ENCODE results near the gene STAT1.

The STAT1 gene

DNA sequence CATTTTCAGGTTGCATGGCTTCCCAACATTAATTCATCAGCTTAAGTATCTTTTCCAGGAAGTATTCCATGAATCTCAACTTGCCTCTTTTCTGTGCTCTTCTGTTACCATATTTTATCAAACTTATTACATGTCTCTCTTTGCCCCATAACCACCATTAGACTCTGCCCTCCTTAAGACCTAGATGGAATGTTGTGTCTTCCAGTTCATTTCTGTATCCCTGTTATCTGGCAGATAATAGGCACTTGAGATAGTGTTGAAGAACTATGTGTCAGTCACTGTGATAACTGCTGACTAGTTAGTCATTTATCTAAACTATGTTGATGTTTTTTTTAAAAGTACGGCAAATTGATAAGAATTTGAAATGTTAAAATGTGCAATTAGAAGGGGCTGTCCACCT, 91.6 kb downstream of the STAT1 start:
- H3K27ac ChIP-seq = peak overlapping the region in 1 of 2 donors; percentile 38
- H3K36me3 ChIP-seq = peaks cover 34 to 62% (median 55%) of the 10 kb centered on the region in 3 donors
- no peak for DNase-seq
- no peaks in the 10 kb centered on the region for H3K27me3 ChIP-seq
- H3K9me3 ChIP-seq = no peaks in the 10 kb centered on the region
- TF ChIP-seq, protein P1, sequence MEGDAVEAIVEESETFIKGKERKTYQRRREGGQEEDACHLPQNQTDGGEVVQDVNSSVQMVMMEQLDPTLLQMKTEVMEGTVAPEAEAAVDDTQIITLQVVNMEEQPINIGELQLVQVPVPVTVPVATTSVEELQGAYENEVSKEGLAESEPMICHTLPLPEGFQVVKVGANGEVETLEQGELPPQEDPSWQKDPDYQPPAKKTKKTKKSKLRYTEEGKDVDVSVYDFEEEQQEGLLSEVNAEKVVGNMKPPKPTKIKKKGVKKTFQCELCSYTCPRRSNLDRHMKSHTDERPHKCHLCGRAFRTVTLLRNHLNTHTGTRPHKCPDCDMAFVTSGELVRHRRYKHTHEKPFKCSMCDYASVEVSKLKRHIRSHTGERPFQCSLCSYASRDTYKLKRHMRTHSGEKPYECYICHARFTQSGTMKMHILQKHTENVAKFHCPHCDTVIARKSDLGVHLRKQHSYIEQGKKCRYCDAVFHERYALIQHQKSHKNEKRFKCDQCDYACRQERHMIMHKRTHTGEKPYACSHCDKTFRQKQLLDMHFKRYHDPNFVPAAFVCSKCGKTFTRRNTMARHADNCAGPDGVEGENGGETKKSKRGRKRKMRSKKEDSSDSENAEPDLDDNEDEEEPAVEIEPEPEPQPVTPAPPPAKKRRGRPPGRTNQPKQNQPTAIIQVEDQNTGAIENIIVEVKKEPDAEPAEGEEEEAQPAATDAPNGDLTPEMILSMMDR (IDR thresholded peaks at IDR 0.05) = no peak
- H3K4me1 ChIP-seq = peaks cover 0 to 51% (median 0%) of the 10 kb centered on the region in 4 donors
- intact Hi-C loops (cut with DNase I; ENCODE audit: low total_unique reads) = no loop called here
- H3K4me3 ChIP-seq = no peak overlapping the region

DNA sequence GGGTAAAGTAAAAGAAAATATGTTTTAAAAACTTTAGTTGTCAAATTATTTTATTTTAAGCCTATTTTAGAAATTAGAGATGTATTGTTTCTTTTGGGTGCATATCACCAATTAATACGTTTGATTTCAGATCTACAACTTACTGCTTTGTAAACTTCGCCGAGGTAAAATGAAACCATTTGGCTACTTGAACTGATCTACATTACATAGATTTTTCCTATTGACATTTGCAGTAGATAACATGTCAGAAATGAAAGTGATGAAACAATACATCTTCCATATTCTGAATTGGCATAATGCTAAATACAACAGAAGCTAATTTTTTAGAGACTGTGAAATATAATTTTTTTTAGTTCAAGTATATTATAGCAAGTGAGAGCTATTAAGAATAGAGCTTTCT, 93.9 kb downstream of the STAT1 start:
- Histone ChIP-seq H3K27ac (no peak overlapping the region), H3K36me3 (peaks cover 43 to 66% (median 55%) of the 10 kb centered on the region in 3 donors), H3K27me3 (no peaks in the 10 kb centered on the region), H3K9me3 (no peaks in the 10 kb centered on the region), H3K4me3 (no peak overlapping the region), H3K4me1 (peaks cover 0 to 40% (median 0%) of the 10 kb centered on the region in 4 donors)
- intact Hi-C loops (cut with DNase I; ENCODE audit: low total_unique reads) = no loop called here
- no peak for DNase-seq
- TF ChIP-seq, protein P1 (IDR thresholded peaks at IDR 0.05) = no peak

Measured in tibial artery (tissue), 4 donors.